GM12878 (cell line): ENCODE data around the gene MAP3K6. TPM values are rescaled to one million over a fixed set of nuclear protein-coding genes. Genes with fewer than 3 reads are reported as not detected.

Source experiments
- ATAC-seq: fragments of 200-7000 bp; cut with Tn5 transposase; 3 replicates; pipeline ENCODE4 v1.9.1; 2020; ENCODE audit warnings: mild to moderate bottlenecking, moderate library complexity
- BruUV-seq: library from RNA; stranded (reverse); fragments of 400-500 nt; replicated peaks from 2 replicates; lab custom pipeline; 2021; lab: Mats Ljungman, UMichigan
- CTCF ChIA-PET: fragments of 300-600 bp; sonication (Branson Sonifier 250); formaldehyde crosslinking; extraction: SDS; loops from one replicate; lab custom pipeline; 2021; ENCODE audit warnings: inconsistent platforms; lab: Yijun Ruan, JAX
- POLR2A ChIA-PET: fragments of 350-600 bp; formaldehyde crosslinking; extraction: SDS; loops from one replicate; lab custom pipeline; 2021; ENCODE audit warnings: inconsistent platforms; lab: Charles Lee
- RAD21 ChIA-PET: fragments of 300-600 bp; sonication (Branson Sonifier 250); formaldehyde crosslinking; loops from one replicate; lab custom pipeline; 2023; ENCODE audit warnings: antibody characterized with exemption; ENCODE audit not compliant: unreplicated experiment; lab: Charles Lee
- SMC1A ChIA-PET: fragments of 300-600 bp; sonication (Branson Sonifier 250); formaldehyde crosslinking; loops from one replicate; lab custom pipeline; 2023; ENCODE audit not compliant: unreplicated experiment, uncharacterized antibody; lab: Charles Lee
- DNase-seq: peaks from one replicate; pipeline ENCODE4 v3.0.0-alpha.2; 2011; ENCODE audit warnings: low read depth, low spot score
- FAIRE-seq: peaks from 3 replicates; lab custom pipeline; 2011; peaks lifted over from hg19 to GRCh38; lab: Jason Lieb, UNC
- H2AFZ ChIP-seq: 2 replicates; pipeline ENCODE4 v1.6.0; 2011; ENCODE audit warnings: low read depth, low read length, control low read depth; ENCODE audit not compliant: control insufficient read depth
- H3K27ac ChIP-seq: 2 replicates; pipeline ENCODE4 v1.5.1; 2011; ENCODE audit warnings: control low read depth; ENCODE audit not compliant: control insufficient read depth, insufficient read depth
- H3K27me3 ChIP-seq, 2 experiments: replicated peaks in 1 of 2; 2 replicates each; pipeline versions ENCODE4 v1.6.0 to v1.6.1; 2011; ENCODE audit warnings: low read length in 1 of 2; ENCODE audit not compliant: control insufficient read depth in 2 of 2, insufficient read depth in 2 of 2
- H3K36me3 ChIP-seq, 2 experiments: 2 replicates each; pipeline ENCODE4 v1.5.1; 2011; ENCODE audit warnings: low read length in 1 of 2; ENCODE audit not compliant: control insufficient read depth in 2 of 2, insufficient read depth in 2 of 2
- H3K4me1 ChIP-seq: 2 replicates; pipeline ENCODE4 v1.6.1; 2011; ENCODE audit warnings: mild to moderate bottlenecking, low read length, moderate library complexity, mixed read lengths; ENCODE audit not compliant: control insufficient read depth, insufficient read depth
- H3K4me2 ChIP-seq: 2 replicates; pipeline ENCODE4 v1.6.0; 2011; ENCODE audit warnings: control low read depth; ENCODE audit not compliant: control insufficient read depth, insufficient read depth
- H3K4me3 ChIP-seq: fragments of 200-600 bp; sonication (generic); 2 replicates; pipeline ENCODE4 v1.5.1; 2016
- H3K79me2 ChIP-seq: 2 replicates; pipeline ENCODE4 v1.6.0; 2011; ENCODE audit warnings: low read length; ENCODE audit not compliant: control insufficient read depth, insufficient read depth
- H3K9ac ChIP-seq: 2 replicates; pipeline ENCODE4 v1.8.0; 2011; ENCODE audit warnings: low read length, control low read depth, mixed read lengths; ENCODE audit not compliant: control insufficient read depth, insufficient read depth
- H3K9me3 ChIP-seq: replicated peaks from 3 replicates; pipeline ENCODE4 v1.5.1; 2011; ENCODE audit warnings: mild to moderate bottlenecking, low read length; ENCODE audit not compliant: control insufficient read depth, insufficient read depth
- H4K20me1 ChIP-seq: 2 replicates; pipeline ENCODE4 v1.6.0; 2011; ENCODE audit not compliant: control insufficient read depth, insufficient read depth
- EGR1 ChIP-seq, 2 experiments: IDR thresholded peaks; 1 replicate in 1 of 2; 2 replicates in 1 of 2; pipeline ENCODE4 v1.6.1; 2011 to 2012; ENCODE audit warnings: low read depth in 2 of 2, low read length in 2 of 2, borderline replicate concordance in 1 of 2, mild to moderate bottlenecking in 1 of 2, moderate library complexity in 1 of 2
- FOXM1 ChIP-seq: IDR thresholded peaks from 2 replicates; pipeline ENCODE4 v1.6.1; 2012; ENCODE audit warnings: low read depth, mild to moderate bottlenecking, inconsistent platforms, low read length, moderate library complexity
- IRF4 ChIP-seq: IDR thresholded peaks from 2 replicates; pipeline ENCODE4 v1.6.1; 2011; ENCODE audit warnings: low read depth, low read length
- JUNB ChIP-seq: IDR thresholded peaks from 2 replicates; pipeline ENCODE4 v1.6.1; 2016; ENCODE audit warnings: antibody characterized with exemption, mild to moderate bottlenecking
- MEF2A ChIP-seq: IDR thresholded peaks from 2 replicates; pipeline ENCODE4 v1.6.1; 2011; ENCODE audit warnings: low read depth, mild to moderate bottlenecking, low read length, moderate library complexity; ENCODE audit not compliant: insufficient read depth
- RBBP5 ChIP-seq: fragments of 200-600 bp; sonication (generic); conservative IDR thresholded peaks from 2 replicates; pipeline ENCODE4 v1.6.1; 2016
- RCOR1 ChIP-seq: conservative IDR thresholded peaks from 2 replicates; pipeline ENCODE4 v1.6.1; 2012; ENCODE audit warnings: low read depth, low read length, improper control_type of control experiment
- RFX5 ChIP-seq: IDR thresholded peaks from 2 replicates; pipeline ENCODE4 v1.6.1; 2011; ENCODE audit warnings: low read depth, low read length, improper control_type of control experiment
- SMARCA5 ChIP-seq: fragments of 450-650 bp; IDR thresholded peaks from 2 replicates; pipeline ENCODE4 v1.6.1; 2017; ENCODE audit warnings: mild to moderate bottlenecking
- SP1 ChIP-seq: IDR thresholded peaks from one replicate; pipeline ENCODE4 v1.6.1; 2011; ENCODE audit warnings: low read depth, low read length
- ZNF217 ChIP-seq: fragments of 450-650 bp; IDR thresholded peaks from 2 replicates; pipeline ENCODE4 v1.6.1; 2017; ENCODE audit warnings: antibody characterized with exemption, mild to moderate bottlenecking
- ZNF384 ChIP-seq: IDR thresholded peaks from 2 replicates; pipeline ENCODE4 v1.6.1; 2012; ENCODE audit warnings: low read depth, mild to moderate bottlenecking, low read length, improper control_type of control experiment, borderline replicate concordance
- WGBS: methylation state at CpG from one replicate; pipeline ENCODE4 v1.1.6; 2016; ENCODE audit warnings: low lambda C conversion rate; ENCODE audit not compliant: insufficient replicate concordance, insufficient coverage; ENCODE audit errors: missing lambda C conversion rate; 5-methylcytosine and 5-hydroxymethylcytosine counted together
- in situ Hi-C: fragments of 300-500 bp; cut with MboI; formaldehyde crosslinking; loops from 9 replicates; pipeline ENCODE4 v1.14.3; 2018; ENCODE audit warnings: mixed read lengths
- intact Hi-C: fragments of 100-400 bp; cut with micrococcal nuclease; formaldehyde crosslinking; loops from one replicate; pipeline ENCODE4 v1.14.2; 2022; ENCODE audit not compliant: unreplicated experiment
- polyA plus RNA-seq, 11 experiments: library from polyadenylated mRNA; depleted of rRNA in 4 of 11; unstranded in 6 of 11; stranded (reverse) in 5 of 11; fragments of >200 nt; fragmentation: Nextera tagmentation in 4 of 11; fragmentation: Illumina TruSeq in 1 of 11; extraction: Ambion mirVana in 4 of 11; extraction: Trizol in 1 of 11; gene quantifications; 1 replicate in 1 of 11; 2 replicates in 10 of 11; pipeline versions ENCODE4 v1.2.1 to v1.2.3, GENCODE V29; 2011 to 2016; ENCODE audit warnings: inconsistent platforms in 2 of 11, missing spikeins in 2 of 11, low read depth in 1 of 11
- total RNA-seq, 4 experiments: library from RNA; depleted of rRNA in 3 of 4; stranded (reverse); fragments of >200 nt in 3 of 4; fragmentation: Illumina TruSeq in 1 of 4; extraction: Trizol in 1 of 4; gene quantifications; 2 replicates each; pipeline versions ENCODE4 v1.2.1 to v1.2.3, GENCODE V29; 2013 to 2021
- TF ChIP-seq, protein P1 (sequence below): IDR thresholded peaks from 2 replicates; pipeline ENCODE4 v1.6.1; 2011; ENCODE audit warnings: low read depth, low read length, improper control_type of control experiment, borderline replicate concordance
- TF ChIP-seq, protein P2 (sequence below): IDR thresholded peaks from 2 replicates; pipeline ENCODE4 v1.6.1; 2012; ENCODE audit warnings: mild to moderate bottlenecking, low read depth, low read length

Gene MAP3K6
- total and polyA plus RNA-seq, 10 of the 15 experiments (the other 5 are each of a cell fraction or from before 2014, with no cell fraction given) = 0.15 to 3.4 (median 1.2) TPM; not detected in 1

DNA sequence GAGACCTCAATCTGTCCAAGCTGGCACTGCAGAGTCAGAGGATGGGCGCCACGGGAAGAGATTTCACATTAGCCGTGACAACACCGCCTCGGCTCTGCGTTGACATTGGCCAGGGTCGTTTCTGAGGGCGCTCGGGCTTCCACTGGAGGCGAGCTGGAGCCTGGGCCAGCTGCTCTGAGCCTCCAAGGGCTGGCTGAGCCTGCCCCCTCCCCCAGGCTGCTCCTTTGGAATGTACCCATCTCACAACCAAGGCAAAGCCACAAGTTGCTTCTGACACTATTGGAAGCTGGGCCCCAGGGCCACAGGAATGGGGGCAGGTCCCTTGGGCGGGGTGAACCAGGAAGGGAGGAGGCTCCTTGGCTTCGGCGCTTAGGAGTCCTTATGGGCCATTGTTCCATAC lies 38.3 kb upstream of the MAP3K6 start:
- no peaks in the 10 kb centered on the region for H4K20me1 ChIP-seq
- in situ Hi-C loops = no loop called here

More for the DNA sequence above, 38.3 kb upstream of the MAP3K6 start:
- Histone ChIP-seq H3K36me3 (peaks cover 12 to 20% of the 10 kb centered on the region in 2 experiments), H3K4me2 (no peak overlapping the region), H3K4me1 (peaks cover 16% of the 10 kb centered on the region), H3K4me3 (no peak overlapping the region), H3K27me3 (no peaks in the 10 kb centered on the region), H3K79me2 (no peaks in the 10 kb centered on the region), H2AFZ (no peak overlapping the region), H3K9ac (no peak overlapping the region), H3K27ac (no peak overlapping the region), H3K9me3 (no peaks in the 10 kb centered on the region)
- ChIA-PET SMC1A (interaction anchor here (1.2 kb wide), 1 partner anchor 13 kb away, joined by 5 read pairs; no protein-coding TSS in a partner anchor), CTCF (interaction anchor here (0.7 to 13.5 kb wide), 3 partner anchors 10 to 201 kb away, joined by 3 to 133 read pairs (median 4); partner anchors contain the start of gene AHDC1), RAD21 (interaction anchor here (1.4 kb wide), 1 partner anchor 60 kb away, joined by 3 read pairs; no protein-coding TSS in a partner anchor), POLR2A (interaction anchor here (1.3 kb wide), 1 partner anchor 11 kb away, joined by 3 read pairs; no protein-coding TSS in a partner anchor)
- no peak for FAIRE-seq
- BruUV-seq = no TSS peak
- DNase-seq = no peak
- TF ChIP-seq ZNF217 (no peak), JUNB (no peak), IRF4 (no peak), RBBP5 (no peak), EGR1 (IDR thresholded peaks at IDR 0.05; ENCODE audit: borderline replicate concordance in 1 of 2, low read depth in 2 of 2, low read length in 2 of 2) (no peak), ZNF384 (no peak), FOXM1 (no peak), MEF2A (no peak), SMARCA5 (no peak), RCOR1 (no peak), RFX5 (no peak), SP1 (no peak)
- TF ChIP-seq, protein P1, sequence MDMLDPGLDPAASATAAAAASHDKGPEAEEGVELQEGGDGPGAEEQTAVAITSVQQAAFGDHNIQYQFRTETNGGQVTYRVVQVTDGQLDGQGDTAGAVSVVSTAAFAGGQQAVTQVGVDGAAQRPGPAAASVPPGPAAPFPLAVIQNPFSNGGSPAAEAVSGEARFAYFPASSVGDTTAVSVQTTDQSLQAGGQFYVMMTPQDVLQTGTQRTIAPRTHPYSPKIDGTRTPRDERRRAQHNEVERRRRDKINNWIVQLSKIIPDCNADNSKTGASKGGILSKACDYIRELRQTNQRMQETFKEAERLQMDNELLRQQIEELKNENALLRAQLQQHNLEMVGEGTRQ = no peak
- TF ChIP-seq, protein P2, sequence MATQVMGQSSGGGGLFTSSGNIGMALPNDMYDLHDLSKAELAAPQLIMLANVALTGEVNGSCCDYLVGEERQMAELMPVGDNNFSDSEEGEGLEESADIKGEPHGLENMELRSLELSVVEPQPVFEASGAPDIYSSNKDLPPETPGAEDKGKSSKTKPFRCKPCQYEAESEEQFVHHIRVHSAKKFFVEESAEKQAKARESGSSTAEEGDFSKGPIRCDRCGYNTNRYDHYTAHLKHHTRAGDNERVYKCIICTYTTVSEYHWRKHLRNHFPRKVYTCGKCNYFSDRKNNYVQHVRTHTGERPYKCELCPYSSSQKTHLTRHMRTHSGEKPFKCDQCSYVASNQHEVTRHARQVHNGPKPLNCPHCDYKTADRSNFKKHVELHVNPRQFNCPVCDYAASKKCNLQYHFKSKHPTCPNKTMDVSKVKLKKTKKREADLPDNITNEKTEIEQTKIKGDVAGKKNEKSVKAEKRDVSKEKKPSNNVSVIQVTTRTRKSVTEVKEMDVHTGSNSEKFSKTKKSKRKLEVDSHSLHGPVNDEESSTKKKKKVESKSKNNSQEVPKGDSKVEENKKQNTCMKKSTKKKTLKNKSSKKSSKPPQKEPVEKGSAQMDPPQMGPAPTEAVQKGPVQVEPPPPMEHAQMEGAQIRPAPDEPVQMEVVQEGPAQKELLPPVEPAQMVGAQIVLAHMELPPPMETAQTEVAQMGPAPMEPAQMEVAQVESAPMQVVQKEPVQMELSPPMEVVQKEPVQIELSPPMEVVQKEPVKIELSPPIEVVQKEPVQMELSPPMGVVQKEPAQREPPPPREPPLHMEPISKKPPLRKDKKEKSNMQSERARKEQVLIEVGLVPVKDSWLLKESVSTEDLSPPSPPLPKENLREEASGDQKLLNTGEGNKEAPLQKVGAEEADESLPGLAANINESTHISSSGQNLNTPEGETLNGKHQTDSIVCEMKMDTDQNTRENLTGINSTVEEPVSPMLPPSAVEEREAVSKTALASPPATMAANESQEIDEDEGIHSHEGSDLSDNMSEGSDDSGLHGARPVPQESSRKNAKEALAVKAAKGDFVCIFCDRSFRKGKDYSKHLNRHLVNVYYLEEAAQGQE = no peak
- ATAC-seq = no peak
- intact Hi-C loops = no loop called here
- 94% methylated on average over 13 of the region's 13 CpGs for WGBS
